Prostate gland (tissue), 2 donors: ENCODE data around the gene MCUR1. TPM values are rescaled to one million over a fixed set of nuclear protein-coding genes. Genes with fewer than 3 reads are reported as not detected.
A peak's percentile ranks its signal among the peaks of the same experiment; 100 is the strongest.

Experiments used
- DNase-seq: peaks from one replicate; pipeline ENCODE4 v3.0.0-alpha.2; 2019; ENCODE audit warnings: low spot score
- H3K27ac ChIP-seq, 2 donors: fragments of 200-600 bp; sonication (generic); 2 replicates each; pipeline ENCODE4 v1.5.1; 2017 to 2019
- H3K27me3 ChIP-seq: fragments of 200-600 bp; sonication (generic); replicated peaks from 2 replicates; pipeline ENCODE4 v1.5.1; 2019; ENCODE audit not compliant: insufficient read depth
- H3K36me3 ChIP-seq, 2 donors: fragments of 200-600 bp; sonication (generic); 1 replicate in 1 of 2; 2 replicates in 1 of 2; pipeline versions ENCODE4 v1.5.1 to v1.8.1; 2017 to 2019
- H3K4me1 ChIP-seq: fragments of 200-600 bp; sonication (generic); replicated peaks from 2 replicates; pipeline ENCODE4 v1.5.1; 2019
- H3K4me3 ChIP-seq, 2 donors: fragments of 200-600 bp; sonication (generic); 2 replicates each; pipeline ENCODE4 v1.5.1; 2017 to 2019
- H3K9me3 ChIP-seq: fragments of 200-600 bp; sonication (generic); 2 replicates; pipeline ENCODE4 v1.5.1; 2017
- POLR2A ChIP-seq: fragments of 450-650 bp; IDR thresholded peaks from one replicate; pipeline ENCODE4 v1.6.1; 2016; ENCODE audit warnings: antibody characterized with exemption, mild to moderate bottlenecking
- POLR2AphosphoS5 ChIP-seq: sonication (generic); formaldehyde crosslinking; IDR thresholded peaks from one replicate; pipeline ENCODE4 v1.6.1; 2017; ENCODE audit warnings: antibody characterized with exemption
- WGBS: methylation state at CpG from one replicate; pipeline ENCODE4 v1.1.5; 2018; 5-methylcytosine and 5-hydroxymethylcytosine counted together
- intact Hi-C: fragments of 100-400 bp; cut with DNase I; formaldehyde crosslinking; loops from one replicate; pipeline ENCODE4 v1.14.2; 2022
- total RNA-seq, 2 donors: library from RNA; depleted of rRNA; stranded (reverse); fragments of >200 nt; gene quantifications; one replicate each; pipeline ENCODE4 v1.1.0, GENCODE V29; 2016
- TF ChIP-seq, protein P1 (sequence below), 4 experiments: fragments of 200-600 bp in 2 of 4; fragments of 450-650 bp in 2 of 4; sonication (generic) in 2 of 4; IDR thresholded peaks; 1 replicate in 3 of 4; 2 replicates in 1 of 4; pipeline ENCODE4 v1.5.1; 2016 to 2019; ENCODE audit warnings: antibody characterized with exemption in 4 of 4, mild to moderate bottlenecking in 2 of 4, moderate library complexity in 2 of 4

Gene MCUR1
- total RNA-seq, 2 donors from 2014 or later, result 13.7 to 16.8 TPM

DNA sequence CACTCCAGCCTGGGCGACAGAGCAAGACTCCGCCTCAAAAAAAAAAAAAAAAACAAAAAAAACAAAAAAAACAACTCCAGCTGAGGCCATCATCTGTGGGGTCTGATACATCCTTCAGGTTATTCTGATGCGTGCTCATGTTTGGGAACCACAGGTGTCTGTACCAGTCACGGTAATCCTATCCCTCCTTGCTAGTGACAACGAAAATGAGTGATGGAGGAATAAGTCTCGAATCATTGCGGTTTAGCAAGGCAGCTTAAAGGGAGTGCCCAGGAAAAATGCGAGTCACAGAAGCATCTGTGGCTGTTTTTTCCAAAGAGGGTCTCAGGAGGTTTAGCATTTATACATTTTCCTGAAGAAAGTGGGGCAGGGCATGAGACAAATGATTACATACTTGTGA is 48.8 kb downstream of the MCUR1 start:
- DNase-seq, result no peak
- H3K36me3 ChIP-seq, result no peaks in the 10 kb centered on the region
- H3K9me3 ChIP-seq, result no peaks in the 10 kb centered on the region
- 77% methylated on average over 8 of the region's 8 CpGs for WGBS
- TF ChIP-seq, protein P1, sequence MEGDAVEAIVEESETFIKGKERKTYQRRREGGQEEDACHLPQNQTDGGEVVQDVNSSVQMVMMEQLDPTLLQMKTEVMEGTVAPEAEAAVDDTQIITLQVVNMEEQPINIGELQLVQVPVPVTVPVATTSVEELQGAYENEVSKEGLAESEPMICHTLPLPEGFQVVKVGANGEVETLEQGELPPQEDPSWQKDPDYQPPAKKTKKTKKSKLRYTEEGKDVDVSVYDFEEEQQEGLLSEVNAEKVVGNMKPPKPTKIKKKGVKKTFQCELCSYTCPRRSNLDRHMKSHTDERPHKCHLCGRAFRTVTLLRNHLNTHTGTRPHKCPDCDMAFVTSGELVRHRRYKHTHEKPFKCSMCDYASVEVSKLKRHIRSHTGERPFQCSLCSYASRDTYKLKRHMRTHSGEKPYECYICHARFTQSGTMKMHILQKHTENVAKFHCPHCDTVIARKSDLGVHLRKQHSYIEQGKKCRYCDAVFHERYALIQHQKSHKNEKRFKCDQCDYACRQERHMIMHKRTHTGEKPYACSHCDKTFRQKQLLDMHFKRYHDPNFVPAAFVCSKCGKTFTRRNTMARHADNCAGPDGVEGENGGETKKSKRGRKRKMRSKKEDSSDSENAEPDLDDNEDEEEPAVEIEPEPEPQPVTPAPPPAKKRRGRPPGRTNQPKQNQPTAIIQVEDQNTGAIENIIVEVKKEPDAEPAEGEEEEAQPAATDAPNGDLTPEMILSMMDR (IDR thresholded peaks at IDR 0.05), result no peak
- TF ChIP-seq POLR2AphosphoS5, result no peak
- TF ChIP-seq POLR2A, result no peak
- no peaks in the 10 kb centered on the region for H3K27me3 ChIP-seq
- H3K4me1 ChIP-seq, result no peaks in the 10 kb centered on the region
- H3K4me3 ChIP-seq, result no peak overlapping the region
- intact Hi-C loops, result loop anchor here (5.0 kb wide), 1 partner anchor 148 kb away; the partner anchor contains the start of gene NOL7
- no peak overlapping the region for H3K27ac ChIP-seq

DNA sequence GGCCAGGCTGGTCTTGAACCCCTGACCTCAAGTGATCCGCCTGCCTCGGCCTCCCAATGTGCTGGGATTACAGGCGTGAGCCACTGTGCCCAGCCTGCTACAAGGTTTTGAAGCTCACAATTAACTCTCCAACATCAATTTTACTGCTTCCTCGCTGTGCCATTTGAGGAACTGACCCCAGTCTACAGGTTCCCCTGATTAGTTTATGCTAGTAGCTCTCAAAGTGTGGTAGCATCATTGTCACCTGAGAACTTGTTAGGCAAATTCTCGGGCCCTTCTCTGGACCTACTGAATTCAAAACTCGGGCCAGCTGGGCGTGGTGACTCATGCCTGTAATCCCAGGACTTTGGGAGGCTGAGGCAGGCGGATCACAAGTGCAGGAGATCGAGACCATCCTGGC is 49.4 kb downstream of the MCUR1 start:
- Histone ChIP-seq H3K27me3 (no peaks in the 10 kb centered on the region), H3K27ac (no peak overlapping the region), H3K9me3 (no peaks in the 10 kb centered on the region), H3K36me3 (no peaks in the 10 kb centered on the region), H3K4me3 (no peak overlapping the region), H3K4me1 (no peaks in the 10 kb centered on the region)
- DNase-seq, result no peak
- intact Hi-C loops, result loop anchor here (5.0 kb wide), 2 partner anchors 53 to 148 kb away; partner anchors contain the start of genes NOL7 and RANBP9
- TF ChIP-seq POLR2A (no peak), POLR2AphosphoS5 (no peak)
- TF ChIP-seq, protein P1 (IDR thresholded peaks at IDR 0.05), result no peak
- WGBS, result 91% methylated on average over 9 of the region's 9 CpGs

DNA sequence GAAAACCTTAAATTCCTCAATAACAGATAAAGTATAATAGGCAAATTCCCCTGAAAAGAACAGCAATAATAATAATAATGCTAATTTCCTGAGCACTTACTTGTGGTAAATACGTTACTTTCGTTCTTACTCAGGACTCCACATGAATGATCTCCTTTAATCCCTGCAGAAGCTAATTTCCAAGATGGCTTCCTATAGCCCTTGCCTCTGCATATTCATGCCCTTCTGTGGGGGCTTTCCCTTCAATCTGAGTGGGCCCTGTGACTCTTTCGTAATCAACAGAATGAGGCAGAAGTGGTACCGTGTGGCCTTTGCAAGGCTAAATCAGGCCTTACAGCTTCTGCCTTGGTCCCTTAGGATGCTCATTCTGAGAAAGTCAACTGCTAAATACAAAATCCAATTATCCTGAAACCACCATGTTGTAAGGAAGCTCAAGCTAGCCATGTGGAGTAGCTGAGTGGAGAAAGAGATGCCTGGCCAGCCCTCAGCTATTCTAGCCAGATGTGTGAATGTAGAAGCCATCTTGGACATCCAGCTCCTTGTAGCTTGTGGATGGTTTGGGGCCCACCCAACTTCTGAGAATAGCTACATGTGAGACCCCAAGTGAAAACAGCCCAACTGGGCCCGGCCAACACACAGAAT is 50.5 kb downstream of the MCUR1 start:
- 85% methylated on average over 5 of the region's 5 CpGs for WGBS
- Histone ChIP-seq H3K4me1 (no peaks in the 10 kb centered on the region), H3K4me3 (no peak overlapping the region), H3K27me3 (no peaks in the 10 kb centered on the region), H3K36me3 (no peaks in the 10 kb centered on the region), H3K9me3 (no peaks in the 10 kb centered on the region), H3K27ac (no peak overlapping the region)
- TF ChIP-seq, protein P1 (IDR thresholded peaks at IDR 0.05), result no peak
- TF ChIP-seq POLR2A, result no peak
- no peak for TF ChIP-seq POLR2AphosphoS5
- no peak for DNase-seq
- intact Hi-C loops, result loop anchor here (5.0 kb wide), 1 partner anchor 52 kb away; the partner anchor contains the start of gene RANBP9

DNA sequence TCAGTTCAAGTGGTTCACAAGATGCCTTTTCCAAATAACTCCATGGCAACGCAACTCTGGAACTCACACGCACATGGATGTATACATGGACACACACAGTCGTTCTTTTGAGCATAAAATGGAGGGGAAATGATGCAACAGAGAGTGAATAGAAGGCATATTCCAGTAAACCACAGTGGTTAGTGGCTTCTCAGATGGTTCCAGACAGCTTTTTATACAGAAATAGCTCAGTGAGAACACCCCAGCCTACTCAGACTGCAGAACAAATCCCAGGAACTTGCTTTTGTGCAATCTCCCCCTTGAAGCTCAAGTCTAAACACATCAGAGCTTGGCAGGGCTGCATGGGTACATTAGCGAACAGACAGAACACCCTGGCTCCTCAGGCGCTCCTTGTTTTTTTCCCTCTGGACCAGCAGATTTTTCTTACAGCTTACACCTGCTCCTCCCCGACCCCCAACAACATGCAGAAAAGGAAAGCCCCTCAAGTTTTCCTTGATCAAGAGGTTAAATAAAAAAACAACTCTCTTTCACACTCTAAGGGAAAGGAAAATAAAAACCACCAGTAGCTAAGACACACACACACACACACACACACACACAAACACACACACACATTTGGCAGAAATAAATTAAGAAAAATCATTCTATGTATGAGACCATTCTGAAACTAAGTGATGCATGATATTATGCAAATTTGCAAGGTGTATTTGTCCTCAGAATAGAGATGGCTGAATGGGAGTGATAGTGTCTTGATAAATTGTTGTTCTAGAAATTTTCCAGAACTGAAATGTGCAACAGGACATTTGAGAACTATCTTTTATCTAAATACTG is 51.5 kb downstream of the MCUR1 start:
- Histone ChIP-seq H3K27me3 (no peaks in the 10 kb centered on the region), H3K9me3 (no peaks in the 10 kb centered on the region), H3K36me3 (no peaks in the 10 kb centered on the region), H3K27ac (no peak overlapping the region), H3K4me3 (no peak overlapping the region), H3K4me1 (no peaks in the 10 kb centered on the region)
- WGBS, result 20% methylated on average over 6 of the region's 6 CpGs
- intact Hi-C loops, result loop anchor here (5.0 kb wide), 1 partner anchor 51 kb away; the partner anchor contains the start of gene RANBP9
- TF ChIP-seq, protein P1 (IDR thresholded peaks at IDR 0.05), result no peak
- TF ChIP-seq POLR2A (no peak), POLR2AphosphoS5 (peak; percentile 29)
- peak; percentile 33 for DNase-seq
